MM.1S (cell line): ENCODE data around the gene HPSE2.

ENCODE experiments used
- DNase-seq: peaks from one replicate; pipeline ENCODE4 v3.0.0-alpha.2; 2015
- H2AFZ ChIP-seq: fragments of 300-600 bp; sonication (generic); 2 replicates; pipeline ENCODE4 v1.6.0; 2016; ENCODE audit warnings: antibody characterized with exemption, low read length
- H3F3A ChIP-seq: fragments of 300-600 bp; sonication (generic); 2 replicates; pipeline ENCODE4 v1.6.1; 2016; ENCODE audit warnings: mild to moderate bottlenecking, antibody characterized with exemption, low read length, moderate library complexity, mixed read lengths; ENCODE audit not compliant: insufficient read depth
- H3K27ac ChIP-seq: fragments of 300-600 bp; sonication (generic); 2 replicates; pipeline ENCODE4 v1.5.1; 2016; ENCODE audit warnings: mild to moderate bottlenecking, low read length
- H3K27me3 ChIP-seq: fragments of 300-600 bp; sonication (generic); replicated peaks from 2 replicates; pipeline ENCODE4 v1.6.0; 2016; ENCODE audit warnings: low read length; ENCODE audit not compliant: insufficient read depth
- H3K36me3 ChIP-seq: fragments of 300-600 bp; sonication (generic); replicated peaks from 2 replicates; pipeline ENCODE4 v1.6.1; 2016; ENCODE audit warnings: mild to moderate bottlenecking, low read length, mixed read lengths; ENCODE audit not compliant: insufficient read depth
- H3K4me1 ChIP-seq: fragments of 300-600 bp; sonication (generic); 2 replicates; pipeline ENCODE4 v1.6.1; 2016; ENCODE audit warnings: low read length, mixed read lengths
- H3K4me2 ChIP-seq: fragments of 300-600 bp; sonication (generic); 2 replicates; pipeline ENCODE4 v1.6.0; 2016; ENCODE audit warnings: low read depth, low read length
- H3K4me3 ChIP-seq: fragments of 300-600 bp; sonication (generic); 2 replicates; pipeline ENCODE4 v1.5.1; 2016; ENCODE audit warnings: low read length, mixed read lengths
- H3K79me2 ChIP-seq: fragments of 300-600 bp; sonication (generic); 2 replicates; pipeline ENCODE4 v1.6.1; 2016; ENCODE audit warnings: mixed run types, low read length, mixed read lengths
- H3K9ac ChIP-seq: fragments of 300-600 bp; sonication (generic); 2 replicates; pipeline ENCODE4 v1.6.1; 2016; ENCODE audit warnings: low read length, mixed read lengths
- H3K9me2 ChIP-seq: fragments of 300-600 bp; sonication (generic); replicated peaks from 2 replicates; pipeline ENCODE4 v1.6.1; 2016; ENCODE audit warnings: mild to moderate bottlenecking, low read length, mixed read lengths; ENCODE audit not compliant: insufficient read depth
- H3K9me3 ChIP-seq: fragments of 300-600 bp; sonication (generic); replicated peaks from 2 replicates; pipeline ENCODE4 v1.6.1; 2016; ENCODE audit warnings: mild to moderate bottlenecking, low read length, mixed read lengths; ENCODE audit not compliant: insufficient read depth
- H4K20me1 ChIP-seq: fragments of 300-600 bp; sonication (generic); 2 replicates; pipeline ENCODE4 v1.6.1; 2016; ENCODE audit warnings: mild to moderate bottlenecking, low read length, moderate library complexity, mixed read lengths; ENCODE audit not compliant: insufficient read depth
- EZH2 ChIP-seq: fragments of 300-600 bp; sonication (generic); optimal IDR thresholded peaks from 2 replicates; pipeline ENCODE3; 2017; ENCODE audit warnings: low read depth, mild to moderate bottlenecking, antibody characterized with exemption, low read length, mixed read lengths
- EZH2phosphoT487 ChIP-seq: fragments of 300-600 bp; sonication (generic); IDR thresholded peaks from 2 replicates; pipeline ENCODE4 v1.6.1; 2018; ENCODE audit warnings: antibody characterized with exemption, low read length
- TF ChIP-seq, protein P1 (sequence below): fragments of 300-600 bp; sonication (generic); IDR thresholded peaks from 2 replicates; pipeline ENCODE4 v1.5.1; 2016; ENCODE audit warnings: antibody characterized with exemption, low read length, mixed read lengths

HPSE2 gene

DNA sequence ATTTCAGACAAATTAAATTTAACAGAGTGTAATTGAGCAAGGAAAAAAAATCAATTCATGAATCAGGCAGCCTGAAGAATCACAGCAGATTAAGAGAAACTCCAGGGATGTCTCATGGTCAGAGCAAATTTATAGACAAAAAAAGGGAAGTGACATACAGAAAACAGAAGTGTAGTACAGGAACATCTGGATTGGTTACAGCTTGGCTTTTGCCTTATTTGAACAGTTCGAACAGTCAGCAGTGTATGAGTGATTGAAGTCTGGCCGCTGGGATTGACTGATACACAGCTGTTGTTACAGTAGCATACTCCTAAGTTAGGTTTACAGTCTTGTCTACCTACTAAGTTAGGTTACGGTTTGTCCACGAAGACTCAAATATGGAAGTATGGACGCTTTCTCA, 255.3 kb downstream of the HPSE2 start:
- H3K36me3 ChIP-seq: no peaks in the 10 kb centered on the region
- no peak overlapping the region for H2AFZ ChIP-seq
- H4K20me1 ChIP-seq: no peaks in the 10 kb centered on the region
- TF ChIP-seq EZH2 (no peak), EZH2phosphoT487 (no peak)
- TF ChIP-seq, protein P1, sequence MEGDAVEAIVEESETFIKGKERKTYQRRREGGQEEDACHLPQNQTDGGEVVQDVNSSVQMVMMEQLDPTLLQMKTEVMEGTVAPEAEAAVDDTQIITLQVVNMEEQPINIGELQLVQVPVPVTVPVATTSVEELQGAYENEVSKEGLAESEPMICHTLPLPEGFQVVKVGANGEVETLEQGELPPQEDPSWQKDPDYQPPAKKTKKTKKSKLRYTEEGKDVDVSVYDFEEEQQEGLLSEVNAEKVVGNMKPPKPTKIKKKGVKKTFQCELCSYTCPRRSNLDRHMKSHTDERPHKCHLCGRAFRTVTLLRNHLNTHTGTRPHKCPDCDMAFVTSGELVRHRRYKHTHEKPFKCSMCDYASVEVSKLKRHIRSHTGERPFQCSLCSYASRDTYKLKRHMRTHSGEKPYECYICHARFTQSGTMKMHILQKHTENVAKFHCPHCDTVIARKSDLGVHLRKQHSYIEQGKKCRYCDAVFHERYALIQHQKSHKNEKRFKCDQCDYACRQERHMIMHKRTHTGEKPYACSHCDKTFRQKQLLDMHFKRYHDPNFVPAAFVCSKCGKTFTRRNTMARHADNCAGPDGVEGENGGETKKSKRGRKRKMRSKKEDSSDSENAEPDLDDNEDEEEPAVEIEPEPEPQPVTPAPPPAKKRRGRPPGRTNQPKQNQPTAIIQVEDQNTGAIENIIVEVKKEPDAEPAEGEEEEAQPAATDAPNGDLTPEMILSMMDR: no peak
- H3K27me3 ChIP-seq: no peaks in the 10 kb centered on the region
- H3K9me3 ChIP-seq: no peaks in the 10 kb centered on the region
- H3K4me2 ChIP-seq: no peak overlapping the region
- H3K79me2 ChIP-seq: no peaks in the 10 kb centered on the region
- H3F3A ChIP-seq: no peaks in the 10 kb centered on the region
- no peaks in the 10 kb centered on the region for H3K9me2 ChIP-seq
- H3K4me1 ChIP-seq: no peaks in the 10 kb centered on the region
- DNase-seq: no peak
- H3K9ac ChIP-seq: no peak overlapping the region
- no peak overlapping the region for H3K27ac ChIP-seq
- H3K4me3 ChIP-seq: no peak overlapping the region

DNA sequence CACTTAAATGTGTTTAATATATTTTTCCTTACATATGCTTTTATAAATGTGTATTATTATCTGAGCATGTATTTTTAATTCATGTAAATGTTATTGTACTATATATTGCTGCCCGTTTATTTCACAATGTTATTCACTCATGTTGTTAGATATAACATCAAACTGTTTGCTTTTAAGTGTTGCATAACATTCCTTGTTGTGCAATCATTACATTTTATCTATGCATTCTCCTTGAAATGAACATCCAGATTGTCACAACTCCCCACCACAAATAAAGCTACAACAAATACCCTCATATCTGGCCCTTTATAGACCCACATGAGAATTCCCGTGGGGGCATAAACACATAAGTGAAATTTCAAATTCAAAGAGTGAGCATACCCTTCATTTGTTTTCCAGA, 264.2 kb downstream of the HPSE2 start:
- no peaks in the 10 kb centered on the region for H3K9me3 ChIP-seq
- no peak overlapping the region for H2AFZ ChIP-seq
- TF ChIP-seq EZH2 (no peak), EZH2phosphoT487 (no peak)
- TF ChIP-seq, protein P1: no peak
- no peak overlapping the region for H3K4me3 ChIP-seq
- no peaks in the 10 kb centered on the region for H3F3A ChIP-seq
- H3K4me2 ChIP-seq: no peak overlapping the region
- no peaks in the 10 kb centered on the region for H3K4me1 ChIP-seq
- no peaks in the 10 kb centered on the region for H3K9me2 ChIP-seq
- no peaks in the 10 kb centered on the region for H3K27me3 ChIP-seq
- H4K20me1 ChIP-seq: no peaks in the 10 kb centered on the region
- no peak overlapping the region for H3K27ac ChIP-seq
- H3K9ac ChIP-seq: no peak overlapping the region
- H3K79me2 ChIP-seq: no peaks in the 10 kb centered on the region
- DNase-seq: no peak
- no peaks in the 10 kb centered on the region for H3K36me3 ChIP-seq

DNA sequence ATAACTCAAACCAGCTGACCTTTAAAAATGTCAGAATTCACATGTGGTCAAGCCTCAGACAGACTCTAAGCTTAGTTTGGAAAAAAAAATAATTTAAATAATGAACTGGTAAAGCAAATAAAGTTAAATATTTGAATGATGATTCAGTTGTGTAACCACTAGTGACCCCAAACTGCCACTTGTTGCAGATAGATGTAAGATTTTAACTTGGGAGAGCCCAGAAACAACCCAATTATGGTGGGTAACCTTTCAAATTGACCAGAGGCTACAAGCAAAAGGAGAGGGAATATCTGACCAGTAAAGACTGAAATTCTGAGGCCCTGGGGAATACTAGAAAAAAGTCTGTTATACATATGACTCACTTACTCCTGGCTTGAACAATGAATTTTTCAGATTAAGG, 268.1 kb downstream of the HPSE2 start:
- H3K4me1 ChIP-seq: no peaks in the 10 kb centered on the region
- H3K9me3 ChIP-seq: no peaks in the 10 kb centered on the region
- H3K27me3 ChIP-seq: no peaks in the 10 kb centered on the region
- no peaks in the 10 kb centered on the region for H4K20me1 ChIP-seq
- H3K36me3 ChIP-seq: no peaks in the 10 kb centered on the region
- H2AFZ ChIP-seq: no peak overlapping the region
- H3K79me2 ChIP-seq: no peaks in the 10 kb centered on the region
- no peaks in the 10 kb centered on the region for H3K9me2 ChIP-seq
- H3F3A ChIP-seq: no peaks in the 10 kb centered on the region
- TF ChIP-seq EZH2 (no peak), EZH2phosphoT487 (no peak)
- TF ChIP-seq, protein P1: no peak
- H3K4me2 ChIP-seq: no peak overlapping the region
- no peak overlapping the region for H3K4me3 ChIP-seq
- no peak for DNase-seq
- H3K27ac ChIP-seq: no peak overlapping the region
- no peak overlapping the region for H3K9ac ChIP-seq

DNA sequence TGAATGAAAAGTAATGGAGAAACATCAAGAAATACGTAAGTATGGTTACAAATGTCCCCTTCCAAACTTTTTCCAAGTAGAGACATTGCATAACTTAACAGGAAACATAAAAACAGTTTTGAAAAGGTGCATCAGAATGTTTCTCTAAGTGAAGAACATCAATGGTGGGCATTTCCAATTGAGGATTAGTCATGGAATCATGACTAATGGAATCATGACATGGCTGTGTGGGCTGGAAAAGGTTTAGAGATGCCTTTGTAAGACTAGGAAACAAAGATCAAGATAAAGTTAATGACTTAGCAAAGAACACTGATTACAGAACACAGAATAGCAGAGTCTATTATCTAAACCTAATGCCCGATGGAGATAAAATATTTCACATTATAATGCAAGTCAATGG, 272.0 kb downstream of the HPSE2 start:
- no peak for DNase-seq
- Histone ChIP-seq H3K4me2 (no peak overlapping the region), H3K4me1 (no peaks in the 10 kb centered on the region), H3K9me2 (no peaks in the 10 kb centered on the region), H3F3A (no peaks in the 10 kb centered on the region), H4K20me1 (no peaks in the 10 kb centered on the region), H2AFZ (no peak overlapping the region), H3K27me3 (no peaks in the 10 kb centered on the region), H3K4me3 (no peak overlapping the region), H3K36me3 (no peaks in the 10 kb centered on the region), H3K27ac (no peak overlapping the region), H3K9me3 (no peaks in the 10 kb centered on the region), H3K9ac (no peak overlapping the region), H3K79me2 (no peaks in the 10 kb centered on the region)
- TF ChIP-seq EZH2 (no peak), EZH2phosphoT487 (no peak)
- TF ChIP-seq, protein P1: no peak
